Measurements from ENCODE around the gene LRRC73. TPM values are rescaled to one million over a fixed set of nuclear protein-coding genes. Genes with fewer than 3 reads are reported as not detected.

Gene LRRC73
- total RNA-seq, 1 donor from 2014 or later = 0.32 TPM

GRCh38 chr6:43493833-43494232, 16.3 kb downstream of the LRRC73 start:
- intact Hi-C loops (cut with micrococcal nuclease) = no loop called here

GRCh38 chr6:43493230-43493629, 16.9 kb downstream of the LRRC73 start:
- intact Hi-C loops (cut with micrococcal nuclease) = no loop called here

- intact Hi-C loops (cut with micrococcal nuclease) = no loop called here
Observed at GRCh38 chr6:43492673-43493072, 17.5 kb downstream of the LRRC73 start.

- intact Hi-C loops (cut with micrococcal nuclease) = no loop called here
Observed at GRCh38 chr6:43491750-43492661, 18.1 kb downstream of the LRRC73 start.

GRCh38 chr6:43490523-43490939, 19.6 kb downstream of the LRRC73 start:
- intact Hi-C loops (cut with micrococcal nuclease) = no loop called here

- intact Hi-C loops (cut with micrococcal nuclease) = no loop called here
Observed at GRCh38 chr6:43489277-43490072, 20.7 kb downstream of the LRRC73 start.

GRCh38 chr6:43488667-43489276, 21.4 kb downstream of the LRRC73 start:
- intact Hi-C loops (cut with micrococcal nuclease) = no loop called here

GRCh38 chr6:43481591-43482236, 28.4 kb downstream of the LRRC73 start:
- intact Hi-C loops (cut with micrococcal nuclease) = no loop called here

GRCh38 chr6:43481075-43481474, 29.1 kb downstream of the LRRC73 start:
- intact Hi-C loops (cut with micrococcal nuclease) = no loop called here

- intact Hi-C loops (cut with micrococcal nuclease) = no loop called here
Observed at GRCh38 chr6:43478008-43478372, 32.2 kb downstream of the LRRC73 start.

- intact Hi-C loops (cut with micrococcal nuclease) = loop anchor here (1.0 to 2.0 kb wide), 5 partner anchors 39 to 303 kb away; partner anchors contain the start of genes ABCC10, GTPBP2, POLR1C and YIPF3
Observed at GRCh38 chr6:43477235-43478007, 32.7 kb downstream of the LRRC73 start, which contains the start of gene TJAP1. Gene TJAP1 (plus strand): TSS chr6:43477570. CDS start chr6:43499002, 21,432 bp downstream.

GRCh38 chr6:43476746-43477145, 33.4 kb downstream of the LRRC73 start:
- intact Hi-C loops (cut with micrococcal nuclease) = loop anchor here (1.0 to 2.0 kb wide), 5 partner anchors 40 to 302 kb away; partner anchors contain the start of genes ABCC10, GTPBP2, POLR1C and YIPF3

GRCh38 chr6:43475516-43475915, 34.6 kb downstream of the LRRC73 start:
- intact Hi-C loops (cut with micrococcal nuclease) = no loop called here

- intact Hi-C loops (cut with micrococcal nuclease) = no loop called here
Observed at GRCh38 chr6:43472515-43472914, 37.6 kb downstream of the LRRC73 start.

GRCh38 chr6:43471399-43471798, 38.7 kb downstream of the LRRC73 start:
- intact Hi-C loops (cut with micrococcal nuclease) = no loop called here

GRCh38 chr6:43469947-43470346, 40.2 kb downstream of the LRRC73 start:
- intact Hi-C loops (cut with micrococcal nuclease) = no loop called here

- intact Hi-C loops (cut with micrococcal nuclease) = no loop called here
Observed at GRCh38 chr6:43468748-43469681, 41.1 kb downstream of the LRRC73 start.

- intact Hi-C loops (cut with micrococcal nuclease) = no loop called here
Observed at GRCh38 chr6:43468240-43468639, 41.9 kb downstream of the LRRC73 start.

GRCh38 chr6:43467752-43468151, 42.4 kb downstream of the LRRC73 start:
- intact Hi-C loops (cut with micrococcal nuclease) = no loop called here
